MCF 10A (cell line): ENCODE data around the gene C3orf80. TPM values are rescaled to one million over a fixed set of nuclear protein-coding genes. Genes with fewer than 3 reads are reported as not detected.

Source experiments
- BruUV-seq: library from RNA; stranded (reverse); fragments of 400-500 nt; replicated peaks from 2 replicates; lab custom pipeline; 2021; lab: Mats Ljungman, UMichigan
- CTCF ChIA-PET: fragments of 300-600 bp; sonication (Branson Sonifier 250); formaldehyde crosslinking; extraction: SDS; loops from one replicate; lab custom pipeline; 2021; ENCODE audit warnings: antibody characterized with exemption, inconsistent platforms; lab: Yijun Ruan, JAX
- POLR2A ChIA-PET: fragments of 300-600, 350-650 bp; sonication (Branson Sonifier 250); formaldehyde crosslinking; extraction: SDS; loops from one replicate; lab custom pipeline; 2020; ENCODE audit warnings: antibody characterized with exemption, inconsistent platforms; lab: Yijun Ruan, JAX
- DNase-seq: peaks from one replicate; pipeline ENCODE4 v3.0.0-alpha.2; 2018; ENCODE audit not compliant: unreplicated experiment
- H3K27ac Mint-ChIP-seq: one replicate; pipeline ENCODE4 v1.8.0; 2022; ENCODE audit warnings: mild to moderate bottlenecking, low read depth, mixed read lengths; ENCODE audit not compliant: unreplicated experiment
- H3K27me3 Mint-ChIP-seq: one replicate; pipeline ENCODE4 v1.8.0; 2022; ENCODE audit warnings: mixed read lengths; ENCODE audit not compliant: insufficient read depth, unreplicated experiment
- H3K36me3 Mint-ChIP-seq: one replicate; pipeline ENCODE4 v1.8.0; 2022; ENCODE audit warnings: mild to moderate bottlenecking, moderate library complexity, mixed read lengths; ENCODE audit not compliant: insufficient read depth, unreplicated experiment
- H3K4me1 Mint-ChIP-seq: one replicate; pipeline ENCODE4 v1.8.0; 2022; ENCODE audit warnings: mixed read lengths; ENCODE audit not compliant: insufficient read depth, unreplicated experiment
- H3K4me3 Mint-ChIP-seq: one replicate; pipeline ENCODE4 v1.8.0; 2022; ENCODE audit warnings: mild to moderate bottlenecking, moderate library complexity, mixed read lengths; ENCODE audit not compliant: unreplicated experiment
- H3K9me3 Mint-ChIP-seq: one replicate; pipeline ENCODE4 v1.8.0; 2022; ENCODE audit warnings: mixed read lengths; ENCODE audit not compliant: unreplicated experiment
- CTCF ChIP-seq: fragments of 200-600 bp; IDR thresholded peaks from one replicate; pipeline ENCODE4 v1.8.0; 2022; ENCODE audit warnings: antibody characterized with exemption, mild to moderate bottlenecking; ENCODE audit not compliant: unreplicated experiment
- intact Hi-C: fragments of 100-400 bp; cut with micrococcal nuclease; formaldehyde crosslinking; loops from 2 replicates; pipeline ENCODE4 v1.14.1; 2022
- total RNA-seq: library from RNA; stranded (reverse); gene quantifications from 2 replicates; pipeline ENCODE4 v1.2.3, GENCODE V29; 2022

The C3orf80 gene
- total RNA-seq, 1 experiment from 2014 or later: 0.28 TPM

- Mint-ChIP-seq H3K4me3 (no peak overlapping the region), H3K4me1 (no peaks in the 10 kb centered on the region), H3K9me3 (peaks cover 12% of the 10 kb centered on the region), H3K36me3 (no peaks in the 10 kb centered on the region), H3K27ac (no peak overlapping the region), H3K27me3 (no peaks in the 10 kb centered on the region)
- ChIA-PET CTCF (no interaction called here), POLR2A (no interaction called here)
- DNase-seq: no peak
- intact Hi-C loops: no loop called here
- TF ChIP-seq CTCF: no peak
- BruUV-seq: no TSS peak
These were observed 20.1 kb downstream of the C3orf80 start for GRCh38 chr3:160245261-160245800.

- BruUV-seq: no TSS peak
- Mint-ChIP-seq H3K36me3 (no peaks in the 10 kb centered on the region), H3K9me3 (peaks cover 12% of the 10 kb centered on the region), H3K27ac (no peak overlapping the region), H3K4me1 (no peaks in the 10 kb centered on the region), H3K4me3 (no peak overlapping the region), H3K27me3 (no peaks in the 10 kb centered on the region)
- ChIA-PET CTCF (no interaction called here), POLR2A (interaction anchor here (0.5 kb wide), 1 partner anchor 8 kb away, joined by 3 read pairs; no protein-coding TSS in a partner anchor)
- no peak for TF ChIP-seq CTCF
- intact Hi-C loops: no loop called here
- no peak for DNase-seq
These were observed 22.5 kb downstream of the C3orf80 start for GRCh38 chr3:160247766-160248165.

- Mint-ChIP-seq H3K9me3 (no peaks in the 10 kb centered on the region), H3K27me3 (no peaks in the 10 kb centered on the region), H3K36me3 (no peaks in the 10 kb centered on the region), H3K27ac (no peak overlapping the region), H3K4me3 (no peak overlapping the region), H3K4me1 (no peaks in the 10 kb centered on the region)
- no peak for DNase-seq
- ChIA-PET CTCF (interaction anchor here (0.6 to 0.8 kb wide), 2 partner anchors 18 to 34 kb away, joined by 3 read pairs; no protein-coding TSS in a partner anchor), POLR2A (interaction anchor here (1.2 kb wide), 1 partner anchor 10 kb away, joined by 3 read pairs; no protein-coding TSS in a partner anchor)
- no peak for TF ChIP-seq CTCF
- BruUV-seq: no TSS peak
- intact Hi-C loops: no loop called here
These were observed 28.1 kb downstream of the C3orf80 start for GRCh38 chr3:160253298-160253697.

- no peaks in the 10 kb centered on the region for H3K9me3 Mint-ChIP-seq
These were observed 32.4 kb downstream of the C3orf80 start for GRCh38 chr3:160257606-160258005.

More at GRCh38 chr3:160257606-160258005, 32.4 kb downstream of the C3orf80 start:
- no peak for TF ChIP-seq CTCF
- ChIA-PET CTCF (no interaction called here), POLR2A (no interaction called here)
- intact Hi-C loops: no loop called here
- DNase-seq: no peak
- Mint-ChIP-seq H3K27ac (no peak overlapping the region), H3K36me3 (no peaks in the 10 kb centered on the region), H3K4me3 (no peak overlapping the region), H3K27me3 (no peaks in the 10 kb centered on the region), H3K4me1 (peaks cover 7% of the 10 kb centered on the region)
- no TSS peak for BruUV-seq
